K562 (cell line): ENCODE data around the gene ICAM3. TPM values are rescaled to one million over a fixed set of nuclear protein-coding genes. Genes with fewer than 3 reads are reported as not detected.

Experiments
- ATAC-seq: fragments of 200-7000 bp; cut with Tn5 transposase; 3 replicates; pipeline ENCODE4 v1.9.1; 2020; ENCODE audit warnings: moderate library complexity
- BruUV-seq: library from RNA; stranded (reverse); fragments of 400-500 nt; replicated peaks from 2 replicates; lab custom pipeline; 2021; lab: Mats Ljungman, UMichigan
- CTCF ChIA-PET: fragments of 300-600 bp; formaldehyde crosslinking; extraction: SDS; loops from one replicate; lab custom pipeline; 2021; ENCODE audit warnings: low intra/inter-chr PET ratio; lab: Yijun Ruan, JAX
- POLR2A ChIA-PET: fragments of 300-600, 350-650 bp; sonication (Branson Sonifier 250); formaldehyde crosslinking; extraction: SDS; loops from one replicate; lab custom pipeline; 2021; ENCODE audit warnings: antibody characterized with exemption, inconsistent platforms; lab: Yijun Ruan, JAX
- DNase-seq, 4 experiments: peaks; one replicate each; pipeline versions ENCODE4 v3.0.0 to v3.0.0-alpha.2; 2011 to 2018; ENCODE audit warnings: low spot score in 3 of 4, mixed read lengths in 3 of 4; ENCODE audit errors: extremely low read depth in 1 of 4
- FAIRE-seq: peaks from 2 replicates; lab custom pipeline; 2011; peaks lifted over from hg19 to GRCh38; lab: Jason Lieb, UNC
- H2AFZ ChIP-seq: 2 replicates; pipeline ENCODE4 v1.6.0; 2011; ENCODE audit warnings: low read depth, low read length, control low read depth, inconsistent platforms
- H3K27ac ChIP-seq: fragments of 200-600 bp; 3 replicates; pipeline ENCODE4 v1.8.0; 2011; ENCODE audit warnings: low read depth, mild to moderate bottlenecking, control low read depth, inconsistent platforms, low read length, moderate library complexity, mixed read lengths; ENCODE audit errors: extremely low read depth
- H3K27me3 ChIP-seq, 2 experiments: fragments of 300-600 bp in 1 of 2; 2 replicates in 1 of 2; 3 replicates in 1 of 2; pipeline versions ENCODE4 v1.6.0 to v1.8.0; 2011; ENCODE audit warnings: inconsistent platforms in 2 of 2, low read length in 2 of 2, mild to moderate bottlenecking in 1 of 2, mixed read lengths in 1 of 2, moderate library complexity in 1 of 2; ENCODE audit not compliant: control insufficient read depth in 2 of 2, insufficient read depth in 2 of 2
- H3K36me3 ChIP-seq: fragments of 300-600 bp; 3 replicates; pipeline ENCODE4 v1.8.0; 2011; ENCODE audit warnings: mild to moderate bottlenecking, low read length, inconsistent platforms; ENCODE audit not compliant: control insufficient read depth, insufficient read depth
- H3K4me1 ChIP-seq, 2 experiments: fragments of 200-600 bp in 1 of 2; replicated peaks in 1 of 2; 2 replicates in 1 of 2; 3 replicates in 1 of 2; pipeline versions ENCODE4 v1.5.1 to v1.8.0; 2011; ENCODE audit warnings: inconsistent platforms in 2 of 2, low read length in 2 of 2, mild to moderate bottlenecking in 1 of 2, mixed read lengths in 1 of 2, moderate library complexity in 1 of 2; ENCODE audit not compliant: control insufficient read depth in 2 of 2, insufficient read depth in 2 of 2
- H3K4me2 ChIP-seq: 2 replicates; pipeline ENCODE4 v1.6.1; 2011; ENCODE audit warnings: low read length, control low read depth, inconsistent platforms, mixed read lengths; ENCODE audit not compliant: insufficient read depth
- H3K4me3 ChIP-seq: fragments of 200-600 bp; sonication (generic), shearing (Covaris generic); 2 replicates; pipeline ENCODE4 v1.5.1; 2016; ENCODE audit warnings: control low read depth, inconsistent platforms
- H3K79me2 ChIP-seq: fragments of 200-600 bp; 3 replicates; pipeline ENCODE4 v1.8.0; 2011; ENCODE audit warnings: low read length, inconsistent platforms; ENCODE audit not compliant: control insufficient read depth, insufficient read depth
- H3K9ac ChIP-seq, 2 experiments: 2 replicates each; pipeline versions ENCODE4 v1.6.0 to v1.6.1; 2011; ENCODE audit warnings: low read depth in 2 of 2, low read length in 2 of 2, control low read depth in 1 of 2, inconsistent platforms in 1 of 2, mild to moderate bottlenecking in 1 of 2, mixed read lengths in 1 of 2; ENCODE audit not compliant: insufficient read depth in 1 of 2
- H3K9me1 ChIP-seq: one replicate; pipeline ENCODE4 v1.6.0; 2011; ENCODE audit warnings: inconsistent platforms, mild to moderate bottlenecking, low read length, moderate library complexity; ENCODE audit not compliant: control insufficient read depth, insufficient read depth
- H3K9me3 ChIP-seq: replicated peaks from 2 replicates; pipeline ENCODE4 v1.5.1; 2011; ENCODE audit warnings: low read depth, low read length, inconsistent platforms; ENCODE audit not compliant: control insufficient read depth, insufficient read depth
- H4K20me1 ChIP-seq: replicated peaks from 2 replicates; pipeline ENCODE4 v1.6.1; 2011; ENCODE audit warnings: low read length, inconsistent platforms, mixed read lengths; ENCODE audit not compliant: control insufficient read depth, insufficient read depth
- POLR3A ChIP-seq: IDR thresholded peaks from 2 replicates; pipeline ENCODE4 v1.6.1; 2011; ENCODE audit warnings: borderline replicate concordance, mild to moderate bottlenecking, moderate library complexity; ENCODE audit not compliant: insufficient read length, insufficient read depth; ENCODE audit errors: extremely low read depth
- RBFOX2 ChIP-seq: fragments of 200-400 bp; formaldehyde crosslinking; IDR thresholded peaks from 2 replicates; pipeline ENCODE4 v1.6.1; 2017; ENCODE audit warnings: low read depth, mild to moderate bottlenecking, low read length, moderate library complexity
- SLC30A9 ChIP-seq: fragments of 250-450 bp; sonication (Bioruptor Pico); IDR thresholded peaks from 2 replicates; pipeline ENCODE4 v1.8.0; 2022; ENCODE audit warnings: mild to moderate bottlenecking, moderate library complexity
- ZFP36 ChIP-seq: fragments of 150-350 bp; IDR thresholded peaks from 2 replicates; pipeline ENCODE4 v1.6.1; 2018; ENCODE audit warnings: low read length, low read depth; ENCODE audit not compliant: partially characterized antibody
- WGBS: fragments of 100-300 bp; shearing (Covaris generic); methylation state at CpG from one replicate; pipeline ENCODE4 v1.1.6; 2016; ENCODE audit warnings: low coverage, mixed read lengths; ENCODE audit not compliant: insufficient coverage; ENCODE audit errors: missing lambda C conversion rate; 5-methylcytosine and 5-hydroxymethylcytosine counted together
- in situ Hi-C: fragments of 300-500 bp; cut with MboI; formaldehyde crosslinking; loops from 4 replicates; pipeline ENCODE4 v1.15.0; 2018; ENCODE audit warnings: inconsistent platforms, mixed read lengths
- intact Hi-C: fragments of 100-400 bp; cut with micrococcal nuclease; formaldehyde crosslinking; loops from 2 replicates; pipeline ENCODE4 v1.14.2; 2022
- polyA plus RNA-seq, 8 experiments: library from polyadenylated mRNA; depleted of rRNA in 4 of 8; stranded (reverse) in 5 of 8; unstranded in 3 of 8; fragments of >200 nt; fragmentation: Nextera tagmentation in 2 of 8; fragmentation: Illumina TruSeq in 1 of 8; extraction: Ambion mirVana in 2 of 8; extraction: Trizol in 1 of 8; gene quantifications; 2 replicates each; pipeline versions ENCODE4 v1.2.1 to v1.2.3, GENCODE V29; 2011 to 2014; ENCODE audit warnings: inconsistent platforms in 1 of 8, missing spikeins in 1 of 8
- total RNA-seq, 7 experiments: library from RNA; depleted of rRNA in 6 of 7; stranded (reverse); fragments of >200 nt in 6 of 7; fragmentation: Illumina TruSeq in 2 of 7; extraction: Trizol in 2 of 7; gene quantifications; 2 replicates each; pipeline versions ENCODE4 v1.2.1 to v1.2.3, GENCODE V29; 2011 to 2021; ENCODE audit warnings: low replicate concordance in 1 of 7
- TF ChIP-seq, protein P1 (sequence below): fragments of 450-650 bp; formaldehyde crosslinking; IDR thresholded peaks from 2 replicates; pipeline ENCODE4 v1.4.0; 2022; ENCODE audit warnings: missing genetic modification characterization
- TF ChIP-seq, protein P2 (sequence below): sonication (generic); formaldehyde crosslinking; IDR thresholded peaks from 2 replicates; pipeline ENCODE4 v1.8.1; 2023; ENCODE audit warnings: mild to moderate bottlenecking, missing genetic modification reagents
- TF ChIP-seq, protein P3 (sequence below): fragments of 250-450 bp; sonication (Bioruptor Pico); IDR thresholded peaks from 2 replicates; pipeline ENCODE4 v1.4.0; 2020; ENCODE audit warnings: mild to moderate bottlenecking, moderate library complexity

Gene ICAM3
- total and polyA plus RNA-seq, 9 of the 15 experiments (the other 6 are each of a cell fraction or from before 2014, with no cell fraction given), result 6.5 to 39.5 (median 24.2) TPM

DNA sequence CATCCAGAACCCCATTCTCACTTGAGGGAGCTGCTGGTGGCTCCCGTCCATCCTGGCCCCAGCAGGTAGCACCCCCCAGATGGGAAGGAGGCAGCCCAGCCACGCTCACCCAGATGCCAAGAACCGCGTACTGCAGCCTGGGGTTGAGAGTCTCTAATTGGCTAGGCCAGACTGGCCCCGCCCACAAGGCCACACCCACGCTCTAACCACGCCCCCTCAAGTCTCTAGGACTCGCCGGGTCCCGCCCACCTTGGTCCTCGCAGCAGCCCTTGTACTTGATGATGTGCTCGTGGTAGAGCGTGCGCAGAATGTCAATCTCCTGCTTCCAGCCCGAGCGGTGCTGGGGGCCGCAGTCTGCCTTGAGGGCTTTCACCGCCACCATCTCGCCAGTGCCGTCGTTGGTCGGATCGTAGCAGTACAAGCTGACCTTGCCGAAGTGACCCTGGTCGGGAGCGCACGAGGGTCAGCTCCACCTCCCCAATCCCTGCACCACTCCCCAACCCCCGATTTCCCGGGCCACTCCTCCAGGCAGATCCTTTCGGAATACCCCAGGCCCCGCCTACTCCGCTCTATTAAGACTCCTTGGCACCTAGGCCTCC, 14.5 kb upstream of the ICAM3 start (continued):
- TF ChIP-seq, protein P1, sequence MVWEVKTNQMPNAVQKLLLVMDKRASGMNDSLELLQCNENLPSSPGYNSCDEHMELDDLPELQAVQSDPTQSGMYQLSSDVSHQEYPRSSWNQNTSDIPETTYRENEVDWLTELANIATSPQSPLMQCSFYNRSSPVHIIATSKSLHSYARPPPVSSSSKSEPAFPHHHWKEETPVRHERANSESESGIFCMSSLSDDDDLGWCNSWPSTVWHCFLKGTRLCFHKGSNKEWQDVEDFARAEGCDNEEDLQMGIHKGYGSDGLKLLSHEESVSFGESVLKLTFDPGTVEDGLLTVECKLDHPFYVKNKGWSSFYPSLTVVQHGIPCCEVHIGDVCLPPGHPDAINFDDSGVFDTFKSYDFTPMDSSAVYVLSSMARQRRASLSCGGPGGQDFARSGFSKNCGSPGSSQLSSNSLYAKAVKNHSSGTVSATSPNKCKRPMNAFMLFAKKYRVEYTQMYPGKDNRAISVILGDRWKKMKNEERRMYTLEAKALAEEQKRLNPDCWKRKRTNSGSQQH, result 0 out of 2 replicates have a peak, but pooled peaks have one; percentile 13
- TF ChIP-seq ZFP36, result no peak
- TF ChIP-seq, protein P2, sequence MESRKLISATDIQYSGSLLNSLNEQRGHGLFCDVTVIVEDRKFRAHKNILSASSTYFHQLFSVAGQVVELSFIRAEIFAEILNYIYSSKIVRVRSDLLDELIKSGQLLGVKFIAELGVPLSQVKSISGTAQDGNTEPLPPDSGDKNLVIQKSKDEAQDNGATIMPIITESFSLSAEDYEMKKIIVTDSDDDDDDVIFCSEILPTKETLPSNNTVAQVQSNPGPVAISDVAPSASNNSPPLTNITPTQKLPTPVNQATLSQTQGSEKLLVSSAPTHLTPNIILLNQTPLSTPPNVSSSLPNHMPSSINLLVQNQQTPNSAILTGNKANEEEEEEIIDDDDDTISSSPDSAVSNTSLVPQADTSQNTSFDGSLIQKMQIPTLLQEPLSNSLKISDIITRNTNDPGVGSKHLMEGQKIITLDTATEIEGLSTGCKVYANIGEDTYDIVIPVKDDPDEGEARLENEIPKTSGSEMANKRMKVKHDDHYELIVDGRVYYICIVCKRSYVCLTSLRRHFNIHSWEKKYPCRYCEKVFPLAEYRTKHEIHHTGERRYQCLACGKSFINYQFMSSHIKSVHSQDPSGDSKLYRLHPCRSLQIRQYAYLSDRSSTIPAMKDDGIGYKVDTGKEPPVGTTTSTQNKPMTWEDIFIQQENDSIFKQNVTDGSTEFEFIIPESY (CRISPR knock-in tag), result peak; percentile 74

DNA sequence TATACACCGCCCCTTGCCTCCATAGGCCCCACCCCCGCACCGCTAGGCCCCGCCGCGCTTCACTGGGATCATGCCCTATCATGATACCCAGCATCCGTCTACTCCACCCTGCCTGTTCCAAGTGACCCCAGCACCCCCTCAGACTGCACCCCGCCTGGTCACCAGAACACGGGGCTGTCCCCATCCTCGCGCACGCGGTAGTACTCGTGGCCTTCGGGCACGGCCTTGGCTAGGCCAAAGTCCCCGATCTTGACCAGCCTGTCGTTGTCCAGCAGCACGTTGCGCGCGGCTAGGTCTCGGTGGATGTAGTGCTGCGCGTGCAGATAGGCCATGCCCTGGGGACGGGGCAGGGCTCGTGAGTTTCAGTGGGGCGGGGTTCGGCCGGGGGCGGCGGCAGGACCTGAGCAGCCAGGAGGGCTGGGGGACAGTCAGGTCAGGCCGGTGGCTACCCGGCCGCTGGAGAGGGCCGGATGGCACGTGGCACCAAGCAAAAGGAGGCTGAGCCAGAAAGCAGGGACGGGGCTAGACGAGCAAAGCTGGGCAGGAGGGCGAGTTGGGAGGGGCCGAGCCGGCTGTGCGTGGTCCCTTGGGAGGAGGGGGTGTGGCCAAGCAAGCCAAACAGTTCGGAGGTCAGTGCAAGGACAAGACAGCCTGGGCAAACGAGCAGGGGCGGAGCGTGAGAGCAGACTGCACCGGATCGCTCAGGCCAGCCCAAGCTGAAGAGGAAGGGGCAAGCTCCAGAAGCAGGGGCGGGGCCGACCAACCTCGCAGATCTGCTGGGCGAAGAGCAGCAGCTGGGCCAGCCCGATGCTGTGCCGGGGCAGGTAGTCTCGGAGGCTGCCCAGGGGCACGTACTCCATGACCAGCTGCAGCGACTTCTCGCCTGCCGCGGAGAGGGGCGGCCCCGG, 13.6 kb upstream of the ICAM3 start:
- WGBS, result 96% methylated on average over 38 of the region's 63 CpGs
- FAIRE-seq, result no peak
- peak overlapping the region in 1 of 2 experiments; percentile 35; a peak in 1 of 4 replicates for H3K9ac ChIP-seq
- BruUV-seq, result no TSS peak
- no peaks in the 10 kb centered on the region for H4K20me1 ChIP-seq
- intact Hi-C loops, result no loop called here
- no peak overlapping the region for H2AFZ ChIP-seq
- H3K9me1 ChIP-seq, result no peaks in the 10 kb centered on the region
- H3K4me3 ChIP-seq, result no peak overlapping the region
- H3K79me2 ChIP-seq, result no peaks in the 10 kb centered on the region
- ATAC-seq, result peak; percentile 70; the same call in 2 of the 3 replicates
- in situ Hi-C loops, result no loop called here
- ChIA-PET CTCF (no interaction called here), POLR2A (no interaction called here)
- H3K27me3 ChIP-seq, result no peaks in the 10 kb centered on the region
- no peak overlapping the region for H3K4me2 ChIP-seq
- no peak overlapping the region for H3K27ac ChIP-seq
- peaks cover 0 to 26% of the 10 kb centered on the region in 2 experiments; a peak in 2 of 5 replicates for H3K4me1 ChIP-seq
- H3K36me3 ChIP-seq, result peaks cover 63% of the 10 kb centered on the region; the same call in 2 of the 3 replicates
- no peaks in the 10 kb centered on the region for H3K9me3 ChIP-seq
- DNase-seq, result peak; percentile 38 to 73 (median 46)
- TF ChIP-seq SLC30A9 (CRISPR knock-in tag), result no peak
- no peak for TF ChIP-seq POLR3A
- TF ChIP-seq, protein P2 (CRISPR knock-in tag), result peak; percentile 96
- TF ChIP-seq, protein P3, sequence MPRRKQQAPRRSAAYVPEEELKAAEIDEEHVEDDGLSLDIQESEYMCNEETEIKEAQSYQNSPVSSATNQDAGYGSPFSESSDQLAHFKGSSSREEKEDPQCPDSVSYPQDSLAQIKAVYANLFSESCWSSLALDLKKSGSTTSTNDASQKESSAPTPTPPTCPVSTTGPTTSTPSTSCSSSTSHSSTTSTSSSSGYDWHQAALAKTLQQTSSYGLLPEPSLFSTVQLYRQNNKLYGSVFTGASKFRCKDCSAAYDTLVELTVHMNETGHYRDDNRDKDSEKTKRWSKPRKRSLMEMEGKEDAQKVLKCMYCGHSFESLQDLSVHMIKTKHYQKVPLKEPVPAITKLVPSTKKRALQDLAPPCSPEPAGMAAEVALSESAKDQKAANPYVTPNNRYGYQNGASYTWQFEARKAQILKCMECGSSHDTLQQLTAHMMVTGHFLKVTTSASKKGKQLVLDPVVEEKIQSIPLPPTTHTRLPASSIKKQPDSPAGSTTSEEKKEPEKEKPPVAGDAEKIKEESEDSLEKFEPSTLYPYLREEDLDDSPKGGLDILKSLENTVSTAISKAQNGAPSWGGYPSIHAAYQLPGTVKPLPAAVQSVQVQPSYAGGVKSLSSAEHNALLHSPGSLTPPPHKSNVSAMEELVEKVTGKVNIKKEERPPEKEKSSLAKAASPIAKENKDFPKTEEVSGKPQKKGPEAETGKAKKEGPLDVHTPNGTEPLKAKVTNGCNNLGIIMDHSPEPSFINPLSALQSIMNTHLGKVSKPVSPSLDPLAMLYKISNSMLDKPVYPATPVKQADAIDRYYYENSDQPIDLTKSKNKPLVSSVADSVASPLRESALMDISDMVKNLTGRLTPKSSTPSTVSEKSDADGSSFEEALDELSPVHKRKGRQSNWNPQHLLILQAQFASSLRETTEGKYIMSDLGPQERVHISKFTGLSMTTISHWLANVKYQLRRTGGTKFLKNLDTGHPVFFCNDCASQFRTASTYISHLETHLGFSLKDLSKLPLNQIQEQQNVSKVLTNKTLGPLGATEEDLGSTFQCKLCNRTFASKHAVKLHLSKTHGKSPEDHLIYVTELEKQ (CRISPR knock-in tag), result no peak
- peak; percentile 19 for TF ChIP-seq RBFOX2
